ENCODE measurements around the gene HELZ.
A peak's percentile ranks its signal among the peaks of the same experiment; 100 is the strongest.
"Not testable (repeated sequence)": the region's sequence is repeated elsewhere in the genome, so short reads cannot be mapped to it uniquely, and the experiment has no call there.

Gene HELZ

GRCh38 chr17:67227488-67227887, 17.5 kb downstream of the HELZ start:
- DNase-seq (ENCODE audit: low read depth), result no peak

DNA sequence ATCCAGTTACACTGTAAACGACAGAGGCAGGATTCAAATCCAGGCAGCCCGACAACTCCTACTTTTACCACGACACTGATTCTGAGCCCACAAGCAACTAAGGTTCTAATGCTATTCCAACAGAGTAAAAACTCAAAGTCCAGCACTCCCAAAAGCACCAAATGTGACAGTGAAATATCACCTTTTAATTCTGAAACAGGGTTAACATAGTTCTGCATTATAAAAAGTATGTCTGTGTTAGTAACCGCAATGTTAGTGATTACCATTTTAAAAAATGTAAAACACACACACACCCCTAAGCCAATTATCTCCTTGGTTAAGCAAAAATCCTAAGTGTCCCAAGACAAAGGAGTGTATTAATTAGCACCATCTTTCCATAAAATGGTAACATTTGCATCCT, 19.7 kb downstream of the HELZ start:
- no peak for DNase-seq (ENCODE audit: low read depth)

GRCh38 chr17:67224736-67225135, 20.3 kb downstream of the HELZ start:
- DNase-seq (ENCODE audit: low read depth), result no peak

DNA sequence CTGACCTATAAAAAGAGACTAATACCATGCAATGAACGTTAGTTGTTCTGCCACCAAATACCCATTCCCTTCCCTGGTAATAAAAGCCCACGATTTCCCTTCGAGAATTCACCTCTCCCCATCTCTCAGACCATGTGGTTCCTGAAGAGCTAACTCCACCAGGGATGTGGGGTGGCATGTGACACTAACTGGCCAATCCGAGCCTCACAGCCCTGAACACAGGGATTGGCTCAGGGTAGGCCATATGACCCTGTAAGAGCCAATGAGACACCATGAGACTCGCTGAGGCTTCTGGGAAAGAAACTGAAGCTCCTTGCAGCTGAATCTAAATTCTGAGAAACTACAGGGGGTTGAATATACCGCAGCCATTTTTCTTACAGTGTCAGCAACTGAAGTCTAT, 21.1 kb downstream of the HELZ start:
- DNase-seq (ENCODE audit: low read depth), result no peak

- no peak for DNase-seq (ENCODE audit: low read depth)
Measured at GRCh38 chr17:67221062-67221998, 23.7 kb downstream of the HELZ start.

GRCh38 chr17:67218385-67218950, 26.5 kb downstream of the HELZ start:
- no peak for DNase-seq (ENCODE audit: low read depth)

DNA sequence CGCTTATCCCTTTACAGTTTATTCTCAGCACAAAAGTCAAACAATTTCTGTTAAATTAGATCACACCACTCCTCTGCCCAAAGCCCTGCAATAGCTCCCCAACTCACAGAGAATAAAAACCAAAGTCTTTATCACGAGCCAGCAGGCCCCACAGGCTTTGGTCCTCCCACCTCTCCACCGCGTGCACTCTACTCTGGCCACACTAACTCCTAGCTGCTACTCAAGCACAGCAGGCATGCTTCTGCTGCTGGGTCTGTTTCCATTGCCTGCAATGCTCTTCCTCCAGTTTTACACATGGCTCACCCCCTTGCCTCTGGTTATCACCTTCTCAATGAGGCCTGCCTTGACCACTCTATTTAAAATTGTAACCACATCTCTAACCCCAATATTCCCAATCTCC, 27.6 kb downstream of the HELZ start:
- DNase-seq (ENCODE audit: low read depth), result no peak

- no peak for DNase-seq (ENCODE audit: low read depth)
Measured at GRCh38 chr17:67216578-67217320, 28.2 kb downstream of the HELZ start.

GRCh38 chr17:67215991-67216421, 29.0 kb downstream of the HELZ start:
- no peak for DNase-seq (ENCODE audit: low read depth)

GRCh38 chr17:67212714-67213417, 32.1 kb downstream of the HELZ start:
- peak; percentile 73 for DNase-seq (ENCODE audit: low read depth)

DNA sequence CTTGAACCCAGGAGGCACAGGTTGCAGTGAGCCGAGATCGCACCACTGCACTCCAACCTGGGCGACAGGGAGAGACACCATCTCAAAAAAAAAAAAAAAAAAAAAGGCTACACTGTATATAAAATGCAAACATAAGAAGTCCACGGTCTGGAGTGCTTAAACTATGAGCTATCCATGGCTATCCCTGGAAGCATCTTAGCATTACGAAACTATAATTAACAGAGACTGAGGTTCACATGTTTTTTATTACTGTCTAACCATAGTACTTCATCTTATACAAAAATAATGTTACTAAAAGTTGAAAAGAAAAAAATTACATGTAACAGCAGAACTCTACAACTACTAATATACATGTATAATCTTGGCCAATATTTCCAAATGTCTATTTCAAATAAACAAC, 32.8 kb downstream of the HELZ start:
- DNase-seq (ENCODE audit: low read depth), result no peak

GRCh38 chr17:67211742-67212141, 33.3 kb downstream of the HELZ start:
- no peak for DNase-seq (ENCODE audit: low read depth)

GRCh38 chr17:67210915-67211314, 34.1 kb downstream of the HELZ start:
- no peak for DNase-seq (ENCODE audit: low read depth)

DNA sequence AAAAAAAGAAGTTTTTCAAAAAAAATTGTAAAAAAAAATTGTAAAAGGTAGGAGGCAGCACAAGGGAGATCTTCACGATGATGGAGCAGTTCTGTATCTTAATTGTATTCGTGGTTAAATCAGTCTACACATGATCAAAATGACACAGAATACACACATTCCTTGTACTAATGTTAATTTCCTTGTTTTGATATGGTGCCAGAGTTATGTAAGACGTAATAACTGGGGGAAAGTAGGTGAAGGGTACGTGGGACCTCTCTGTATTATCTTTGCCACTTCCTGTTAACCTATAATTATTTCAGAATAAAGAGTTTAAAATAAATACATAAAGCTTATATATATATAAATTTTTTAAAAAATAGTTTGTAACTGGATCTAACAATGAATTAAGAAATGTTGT, 36.8 kb downstream of the HELZ start:
- no peak for DNase-seq (ENCODE audit: low read depth)

GRCh38 chr17:67203818-67204217, 41.2 kb downstream of the HELZ start:
- DNase-seq (ENCODE audit: low read depth), result no peak

- no peak for DNase-seq (ENCODE audit: low read depth)
Measured at GRCh38 chr17:67202503-67202902, 42.5 kb downstream of the HELZ start.

GRCh38 chr17:67200727-67201301, 44.2 kb downstream of the HELZ start:
- DNase-seq (ENCODE audit: low read depth), result no peak

DNA sequence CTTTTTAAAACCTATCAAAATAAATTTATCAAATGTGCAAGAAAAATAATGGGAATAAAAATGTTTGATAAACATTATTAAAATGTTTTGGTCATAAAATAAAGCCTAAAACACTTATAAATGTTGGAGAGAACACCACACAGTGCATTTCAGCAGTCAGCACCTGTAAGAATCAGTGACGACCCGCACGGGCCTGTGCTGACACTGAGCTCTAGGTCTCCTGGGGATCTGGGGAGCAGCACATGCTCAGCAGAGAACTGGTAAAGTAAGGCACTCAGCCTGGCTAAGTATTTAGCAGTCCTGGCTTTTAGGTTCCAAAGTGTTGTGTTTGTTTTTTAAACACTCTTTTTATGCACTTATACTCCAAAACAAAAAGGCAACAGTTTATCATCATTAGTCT, 46.9 kb downstream of the HELZ start:
- DNase-seq (ENCODE audit: low read depth), result no peak

- DNase-seq (ENCODE audit: low read depth), result not testable (repeated sequence)
Measured at GRCh38 chr17:67197023-67197422, 48.0 kb downstream of the HELZ start.

DNA sequence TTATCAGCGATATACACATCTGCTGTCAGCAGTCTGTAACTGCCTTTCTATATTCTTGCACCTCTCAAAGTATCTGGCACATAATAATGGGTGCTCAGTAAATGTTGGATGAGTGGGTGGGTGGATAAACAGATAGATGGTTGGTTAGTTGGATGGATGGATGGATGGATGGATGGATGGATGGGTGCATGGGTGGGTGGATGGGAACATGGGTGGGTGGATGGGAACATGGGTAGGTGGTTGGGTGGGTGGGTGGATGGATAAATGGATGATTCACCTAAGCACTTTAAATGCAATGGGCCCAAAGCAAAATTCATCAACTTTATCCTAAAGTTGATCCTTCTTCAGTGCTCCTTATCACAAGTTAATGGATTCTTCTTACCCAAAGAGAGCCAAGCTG, 48.6 kb downstream of the HELZ start:
- no peak for DNase-seq (ENCODE audit: low read depth)

- peak; percentile 31 for DNase-seq (ENCODE audit: low read depth)
Measured at GRCh38 chr17:67194134-67194533, 50.9 kb downstream of the HELZ start.

- no peak for DNase-seq (ENCODE audit: low read depth)
Measured at GRCh38 chr17:67187927-67188326, 57.1 kb downstream of the HELZ start.
